NCI-H1105 (cell line): ENCODE data around the gene GOLGA2.
A peak's percentile ranks its signal among the peaks of the same experiment; 100 is the strongest.
"Not testable (repeated sequence)": the region's sequence is repeated elsewhere in the genome, so short reads cannot be mapped to it uniquely, and the experiment has no call there.

Experiments used
- DNase-seq: peaks from one replicate; lab custom pipeline; 2025; lab: John Stamatoyannopoulos, UW

GOLGA2 gene

DNA sequence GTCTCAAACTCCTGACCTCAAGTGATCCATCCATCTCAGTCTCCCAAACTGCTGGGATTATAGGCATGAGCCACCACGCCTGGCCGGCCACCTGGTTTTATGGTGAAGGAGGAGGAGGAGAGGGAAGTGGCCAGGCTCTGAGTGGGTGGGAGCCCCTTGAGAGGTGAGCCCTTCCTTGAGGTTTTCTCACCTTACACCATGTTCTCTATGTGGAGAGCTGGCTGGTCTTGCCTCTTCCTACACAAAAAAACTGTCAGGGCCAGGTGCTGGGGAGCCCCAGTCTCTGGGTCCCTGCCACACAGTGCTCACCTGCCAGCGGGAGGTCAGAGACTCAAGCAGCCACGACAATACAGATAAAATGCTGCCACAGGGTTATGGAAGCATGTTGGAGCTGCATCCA is 18.3 kb upstream of the GOLGA2 start:
- no peak for DNase-seq

DNA sequence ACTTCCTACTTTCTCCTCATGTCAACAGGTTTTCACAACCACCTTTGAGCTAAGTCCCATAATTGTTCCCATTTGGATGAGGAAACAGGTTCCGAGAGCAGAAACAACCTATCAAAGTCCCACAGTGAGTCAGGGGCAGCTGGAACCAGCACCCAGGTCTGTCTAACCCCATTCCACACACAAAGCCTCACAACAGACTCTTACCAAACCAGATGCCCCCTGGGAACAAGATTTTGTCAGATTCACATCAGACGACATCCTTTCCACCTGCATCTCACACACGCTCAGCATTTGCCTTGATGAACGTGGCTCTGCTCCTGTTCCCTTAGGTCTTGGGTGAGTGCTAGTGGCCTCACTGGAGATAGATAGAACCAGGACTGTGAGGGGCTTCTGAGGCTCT is 17.3 kb upstream of the GOLGA2 start:
- DNase-seq: no peak

DNA sequence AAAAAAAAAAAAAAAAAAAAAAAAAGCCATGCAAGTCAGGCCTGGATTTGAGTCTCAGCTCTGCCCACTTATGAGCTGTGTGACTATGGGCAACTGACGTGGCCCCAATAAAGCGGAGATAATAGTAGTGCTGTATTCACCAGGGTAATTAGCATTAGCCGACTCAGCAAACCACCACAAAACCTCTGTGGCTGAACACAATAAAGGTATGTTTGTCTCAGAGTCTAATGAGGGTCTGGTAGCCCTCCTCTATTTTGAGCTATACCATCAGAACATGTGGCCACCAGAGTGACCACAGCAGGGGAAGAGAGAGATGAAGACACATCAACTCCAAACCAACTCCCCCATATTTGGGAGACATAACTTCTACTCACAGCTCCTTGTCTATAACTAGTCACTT is 16.2 kb upstream of the GOLGA2 start:
- no peak for DNase-seq

DNA sequence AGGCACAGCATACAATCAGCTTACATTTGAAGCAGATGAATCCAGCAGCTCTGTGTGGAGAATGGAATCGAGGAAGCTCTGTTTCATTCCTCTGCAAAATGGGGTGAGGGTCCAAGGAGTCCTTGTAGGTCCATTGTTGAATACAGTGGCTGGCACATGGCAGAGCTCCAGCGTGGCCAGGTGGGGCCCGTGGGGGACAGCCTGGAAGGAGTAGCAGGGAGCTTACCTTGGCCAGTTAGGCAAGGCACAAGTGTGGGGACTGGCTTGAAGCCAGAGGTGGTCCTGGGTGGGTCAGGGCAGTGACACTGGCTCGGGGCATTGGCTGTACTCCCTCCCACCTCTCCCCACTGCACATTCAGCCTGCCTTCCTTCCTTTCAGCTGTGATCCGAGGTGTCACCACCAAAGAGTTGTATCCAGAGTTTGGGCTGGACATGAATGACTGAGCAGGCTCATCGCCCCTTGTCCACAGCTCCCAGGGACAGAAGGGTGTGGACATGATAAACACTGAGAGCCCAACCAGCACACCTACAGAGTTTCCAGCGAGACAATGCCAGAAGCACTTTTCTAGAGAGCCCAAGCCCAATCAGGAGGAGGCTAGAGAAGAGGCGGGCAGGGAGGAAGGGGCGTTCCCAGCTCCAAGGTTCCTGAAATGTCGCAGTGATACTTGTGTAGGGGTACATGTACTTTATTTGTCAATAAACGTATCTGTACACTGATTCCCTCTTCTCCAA is 12.6 kb upstream of the GOLGA2 start:
- DNase-seq: no peak

DNA sequence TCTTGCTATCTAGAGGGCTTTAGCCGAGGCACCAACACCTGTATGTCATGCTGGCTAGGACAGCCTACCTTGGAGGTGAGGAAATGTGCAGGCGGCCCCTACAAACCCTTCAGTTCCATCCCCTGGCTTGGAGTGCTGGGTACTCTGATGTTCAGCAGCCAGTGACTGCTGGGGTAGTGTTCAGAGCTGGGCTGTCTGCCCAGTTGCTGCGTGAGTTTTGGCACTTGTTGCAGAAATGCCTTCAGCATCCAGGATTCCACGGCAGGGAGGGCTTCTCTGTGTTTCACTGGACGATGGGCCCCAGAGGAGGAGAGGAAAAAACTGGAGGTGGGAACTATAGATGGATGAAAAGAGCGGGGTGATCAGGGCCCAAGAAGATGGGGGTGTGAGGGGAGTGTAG is 10.6 kb upstream of the GOLGA2 start:
- no peak for DNase-seq

DNA sequence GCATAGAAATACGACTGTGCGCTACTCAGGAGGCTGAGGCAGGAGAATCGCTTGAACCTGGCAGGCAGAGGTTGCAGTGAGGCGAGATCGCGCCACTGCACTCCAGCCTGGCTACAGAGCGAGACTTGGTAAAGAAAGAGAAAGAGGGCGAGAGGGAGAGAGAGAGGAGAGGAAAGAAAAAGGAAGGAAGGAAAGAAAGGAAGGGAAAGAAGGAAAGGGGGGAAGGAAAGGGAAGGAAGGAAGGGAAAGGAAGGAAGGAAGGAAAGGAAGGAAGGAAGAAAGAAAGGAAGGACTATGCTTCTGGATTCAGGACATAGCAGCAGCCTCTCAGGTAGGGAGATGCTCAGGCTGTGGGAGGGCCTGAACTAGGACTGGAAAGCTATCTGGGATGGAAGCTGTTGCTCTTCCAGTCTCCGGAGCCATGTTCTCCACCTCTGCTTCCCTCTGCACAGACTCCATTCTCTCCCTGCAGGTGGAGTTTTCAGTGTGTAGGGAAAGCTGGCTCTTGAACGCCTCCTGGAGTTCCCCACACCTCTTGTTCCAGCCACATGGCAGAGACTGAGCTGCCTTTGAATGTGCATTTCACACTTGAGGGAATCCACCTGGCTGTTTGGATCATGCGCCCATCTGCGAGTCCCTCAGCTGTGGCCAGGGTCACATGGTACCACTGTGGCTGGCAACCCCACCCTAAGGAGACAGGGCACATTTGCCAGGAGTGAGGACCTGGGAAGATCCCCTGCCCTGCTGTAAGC is 9.4 kb upstream of the GOLGA2 start:
- DNase-seq: no peak

DNA sequence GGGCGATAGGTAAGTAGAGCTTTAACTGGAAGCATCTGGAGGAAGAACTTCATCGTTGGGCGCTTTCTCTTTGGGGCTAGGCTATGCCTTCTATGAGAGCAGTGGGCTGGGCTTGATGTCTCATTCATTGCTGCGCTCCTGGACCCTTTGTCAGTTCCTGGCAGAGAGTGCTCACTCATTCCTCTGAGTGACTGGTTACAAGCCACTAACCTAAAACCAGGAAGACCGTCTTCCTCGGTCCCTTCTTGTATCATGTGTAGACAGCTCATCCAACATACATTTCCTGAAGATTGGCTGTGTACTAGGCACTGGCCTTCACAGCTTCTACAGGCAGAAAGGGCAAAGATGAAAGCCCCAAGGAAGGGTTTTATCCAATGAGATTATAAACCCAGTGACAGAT is 6.7 kb upstream of the GOLGA2 start:
- no peak for DNase-seq

DNA sequence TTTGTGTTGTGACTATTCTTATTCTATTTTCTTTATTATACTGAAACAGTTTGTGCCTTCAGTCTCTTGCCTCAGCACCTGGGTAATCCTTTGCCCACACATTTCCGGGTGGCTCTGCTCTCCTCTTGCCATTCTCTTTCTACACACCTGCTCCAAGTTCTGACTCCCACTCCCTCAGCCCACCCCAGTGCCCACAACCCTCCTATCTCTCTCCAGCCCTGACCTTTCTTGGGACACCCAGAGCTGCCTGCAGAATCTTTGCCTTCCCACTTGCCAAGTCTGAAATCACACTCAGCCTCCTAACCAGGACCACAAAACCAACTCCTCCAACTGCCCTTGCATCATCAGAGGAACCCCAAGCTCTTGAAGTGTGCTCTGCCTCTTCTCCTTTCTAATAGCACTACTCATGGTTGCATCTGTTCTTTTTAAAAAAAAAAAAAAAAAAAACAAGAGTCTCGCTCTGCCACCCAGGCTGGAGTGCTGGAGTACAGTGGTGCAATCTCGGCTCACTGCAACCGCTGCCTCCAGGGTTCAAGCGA is 4.3 kb upstream of the GOLGA2 start:
- DNase-seq: no peak

DNA sequence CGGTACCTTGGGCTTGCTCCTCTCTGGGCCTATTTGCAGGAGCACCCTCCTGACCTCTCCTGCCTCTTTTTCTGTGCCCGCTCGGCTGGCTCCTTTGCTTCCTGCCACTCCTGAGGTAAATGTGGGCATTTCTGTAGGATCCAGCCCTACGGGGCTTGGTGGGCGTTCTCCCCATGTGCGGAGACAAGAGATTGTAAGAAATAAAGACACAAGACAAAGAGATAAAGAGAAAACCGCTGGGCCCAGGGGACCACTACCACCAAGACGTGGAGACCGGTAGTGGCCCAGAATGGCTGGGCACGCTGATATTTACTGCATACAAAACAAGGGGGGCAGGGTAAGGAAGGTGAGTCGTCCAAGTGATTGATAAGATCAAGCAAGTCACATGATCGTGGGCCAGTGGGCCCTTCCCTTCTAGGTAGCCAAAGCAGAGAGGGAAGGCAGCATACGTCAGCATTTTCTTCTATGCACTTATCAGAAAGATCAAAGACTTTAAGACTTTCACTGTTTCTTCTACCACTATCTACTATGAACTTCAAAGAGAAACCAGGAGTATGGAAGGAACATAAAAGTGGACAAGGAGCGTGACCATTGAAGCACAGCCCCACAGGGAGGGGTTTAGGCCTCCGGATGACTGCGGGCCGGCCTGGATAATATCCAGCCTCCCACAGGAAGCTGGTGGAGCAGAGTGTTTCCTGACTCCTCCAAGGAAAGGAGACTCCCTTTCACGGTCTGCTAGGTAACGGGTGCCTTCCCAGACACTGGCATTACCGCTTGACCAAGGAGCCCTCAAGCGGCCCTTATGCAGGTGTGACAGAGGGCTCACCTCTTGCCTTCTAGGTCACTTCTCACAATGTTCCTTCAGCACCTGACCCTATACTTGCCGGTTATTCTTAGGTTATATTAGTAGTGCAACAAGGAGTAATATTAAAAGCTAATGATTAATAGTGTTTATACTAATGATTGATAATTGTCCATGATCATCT is 3.6 kb upstream of the GOLGA2 start:
- DNase-seq: not testable (repeated sequence)

DNA sequence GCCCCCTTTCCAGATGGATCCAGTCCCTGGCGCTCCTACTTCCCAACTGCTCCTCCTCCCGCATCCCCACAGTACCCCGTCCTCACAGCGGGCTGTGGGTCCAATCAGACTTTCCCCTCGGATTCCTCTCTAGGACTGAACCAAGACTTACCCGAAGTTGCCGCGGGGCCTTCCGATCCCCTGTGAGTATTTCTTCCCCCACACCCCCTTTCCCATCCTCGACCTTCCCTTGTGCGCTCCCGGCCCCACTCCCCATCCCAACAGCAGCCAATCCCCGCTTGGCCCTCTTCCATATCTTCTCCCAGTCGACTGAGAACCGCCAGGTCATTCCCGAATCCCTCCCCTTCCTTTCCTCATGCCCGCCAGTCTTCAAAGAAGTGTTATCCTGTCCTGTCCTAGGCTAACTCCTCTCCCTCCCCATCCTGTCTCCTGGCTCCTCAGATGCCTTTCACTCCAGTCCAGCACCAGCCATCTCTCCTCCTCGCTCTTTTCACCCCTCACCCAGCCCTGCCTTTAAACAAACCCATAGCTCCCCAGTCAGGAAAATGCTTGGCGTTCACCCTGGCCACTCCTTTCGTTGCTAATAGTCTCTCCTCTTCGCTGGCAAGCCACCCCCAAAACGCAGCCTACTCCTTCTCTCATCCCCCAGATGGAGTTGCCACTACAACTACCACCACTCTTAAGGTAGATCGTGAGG is 915 bp upstream of the GOLGA2 start:
- peak; percentile 5 for DNase-seq

DNA sequence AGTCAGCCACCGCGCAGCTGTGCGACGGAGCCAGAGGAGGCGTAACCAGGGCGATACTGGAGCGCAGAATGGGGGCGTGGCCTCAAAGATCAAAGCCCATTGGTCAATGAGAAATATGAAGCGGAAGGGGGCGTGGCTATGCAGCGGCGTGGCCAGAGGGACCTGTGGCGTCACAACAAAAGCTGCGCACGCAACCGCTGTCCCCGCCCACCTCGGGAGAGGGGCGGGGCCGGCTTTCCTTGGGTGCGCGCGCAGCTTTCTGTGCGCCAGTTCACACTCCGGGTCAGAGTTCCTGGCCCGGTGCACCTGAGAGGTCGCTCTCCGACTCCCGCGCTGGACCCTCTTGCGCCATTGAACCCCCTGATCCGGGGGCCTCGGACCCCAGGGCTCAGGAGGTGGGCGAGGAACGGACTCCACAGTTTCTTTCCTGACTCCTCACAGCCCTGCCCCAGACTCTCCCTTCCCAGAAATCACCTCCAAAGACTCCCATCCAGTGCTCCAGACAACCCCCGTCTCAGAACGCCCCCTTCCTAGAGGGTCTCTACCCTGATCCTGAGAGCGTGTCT is 284 bp upstream of the GOLGA2 start, which contains the start of gene SWI5:
Gene SWI5, plus strand, starts transcription at position 269 of the 566 bp plus-strand sequence.
- peak; percentile 98 for DNase-seq

DNA sequence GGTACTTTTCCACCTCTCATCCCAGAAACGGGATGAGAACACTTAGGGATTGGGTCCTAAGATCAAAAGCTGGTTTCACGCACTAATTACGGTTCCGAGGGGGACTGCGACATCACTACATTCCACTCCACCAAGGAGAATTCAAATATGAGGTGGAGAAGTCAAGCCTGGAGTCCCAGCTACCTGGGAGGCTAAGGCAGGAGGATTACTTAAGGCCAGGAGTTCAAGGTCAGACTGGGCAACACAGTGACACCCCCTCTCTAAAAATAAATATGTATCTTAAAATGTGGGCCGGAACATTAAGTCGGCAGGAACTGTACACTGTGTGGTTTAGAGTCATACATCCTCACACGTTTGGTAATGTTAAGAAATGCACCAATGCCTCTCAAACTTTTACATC is 1.6 kb downstream of the GOLGA2 start:
- no peak for DNase-seq

DNA sequence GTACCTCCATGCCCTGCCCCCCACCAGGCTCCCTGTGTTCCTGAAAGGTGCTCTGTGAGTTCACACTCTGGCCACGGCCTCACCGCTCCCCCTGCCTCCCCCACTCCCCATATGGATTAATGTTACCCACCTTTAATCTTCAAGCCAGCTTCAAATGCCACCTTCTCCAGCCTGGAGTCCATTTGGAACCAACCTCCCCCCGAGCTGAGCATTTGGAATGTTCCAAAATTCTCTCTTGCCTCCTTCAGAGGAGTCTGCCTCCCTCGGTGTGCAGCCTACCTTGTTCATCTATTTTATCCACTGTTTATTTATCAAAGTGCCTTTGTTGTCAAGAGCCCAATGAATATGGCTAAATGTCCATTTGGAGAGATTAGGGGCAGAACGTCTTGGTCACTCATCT is 4.3 kb downstream of the GOLGA2 start:
- no peak for DNase-seq

DNA sequence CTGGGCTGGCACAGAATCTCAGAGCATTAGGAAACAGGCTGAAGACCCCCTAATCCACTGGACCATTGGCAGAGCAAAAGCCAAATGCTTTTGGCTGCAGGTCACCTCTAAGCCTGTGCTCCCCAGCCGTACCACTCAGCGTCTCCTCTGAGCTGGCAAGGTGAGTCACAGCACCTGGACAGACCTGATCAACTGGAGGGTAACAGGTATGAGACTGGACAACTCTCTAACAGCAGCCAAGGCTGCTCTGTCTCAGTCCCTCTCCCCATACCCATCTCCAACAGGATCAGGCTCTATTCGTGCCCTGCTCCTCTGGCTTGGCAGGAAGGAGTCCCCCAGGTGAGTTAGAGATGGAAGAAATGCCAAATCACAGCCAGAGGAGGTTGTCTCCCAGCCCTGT is 4.7 kb downstream of the GOLGA2 start:
- DNase-seq: no peak

DNA sequence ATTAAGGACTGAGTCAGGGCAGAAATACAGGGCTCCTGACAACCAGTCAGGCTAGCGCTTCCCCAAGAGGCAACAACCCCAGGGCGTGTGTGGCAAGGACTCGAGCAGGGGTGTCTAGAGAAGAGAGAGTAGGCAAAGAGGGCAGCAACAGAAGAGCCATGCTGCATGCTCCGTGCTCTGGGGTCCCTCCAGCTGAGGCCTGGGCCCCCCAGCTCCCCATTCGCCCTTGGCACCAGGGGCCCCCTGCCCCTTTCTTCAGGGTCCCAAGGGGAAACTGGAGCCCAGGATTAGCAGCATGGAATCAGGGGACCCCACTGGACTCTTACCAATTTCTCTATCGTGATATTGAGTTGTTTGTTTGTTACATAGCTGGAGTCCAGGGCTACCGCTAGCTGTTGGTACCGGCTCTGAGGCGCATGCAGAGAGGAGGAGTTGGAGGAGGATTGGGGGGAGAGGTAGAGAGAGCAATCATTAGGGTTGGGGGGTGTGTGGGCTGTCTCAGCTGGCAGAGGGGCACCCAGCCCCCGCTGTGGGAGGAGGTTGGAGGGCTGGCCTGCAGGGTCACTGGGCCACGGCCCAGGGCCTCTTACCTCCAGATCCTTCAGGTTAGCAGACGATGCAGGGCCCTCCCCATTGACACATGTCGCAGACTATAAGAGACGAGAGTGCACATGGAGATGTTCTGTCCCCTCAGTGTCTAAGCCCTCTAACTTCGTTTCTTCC is 8.8 kb downstream of the GOLGA2 start:
- DNase-seq: no peak

DNA sequence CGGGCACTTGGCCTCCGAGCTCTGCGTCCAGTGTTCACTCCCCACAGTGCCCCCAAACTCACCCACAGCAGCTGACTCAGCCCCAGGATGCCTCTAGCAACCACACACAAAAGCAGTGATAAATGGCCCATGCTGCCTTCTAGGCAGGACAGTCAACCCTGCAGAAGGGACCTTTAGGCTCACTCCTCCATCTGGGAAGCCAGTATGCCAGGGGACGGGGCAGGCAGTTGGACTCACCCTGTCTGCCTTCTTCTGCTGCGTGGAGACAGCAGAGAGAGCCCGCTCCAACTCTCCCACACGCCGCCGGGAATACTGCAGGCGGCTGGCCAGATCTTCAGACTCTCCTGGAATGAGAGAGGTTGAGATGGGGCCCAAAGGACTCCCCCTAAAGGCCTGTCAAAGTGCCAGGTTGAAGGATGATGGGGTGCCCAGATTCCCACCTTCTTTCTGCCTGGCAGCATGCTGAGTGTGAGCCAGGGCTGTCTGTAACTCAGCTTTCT is 10.4 kb downstream of the GOLGA2 start:
- no peak for DNase-seq

DNA sequence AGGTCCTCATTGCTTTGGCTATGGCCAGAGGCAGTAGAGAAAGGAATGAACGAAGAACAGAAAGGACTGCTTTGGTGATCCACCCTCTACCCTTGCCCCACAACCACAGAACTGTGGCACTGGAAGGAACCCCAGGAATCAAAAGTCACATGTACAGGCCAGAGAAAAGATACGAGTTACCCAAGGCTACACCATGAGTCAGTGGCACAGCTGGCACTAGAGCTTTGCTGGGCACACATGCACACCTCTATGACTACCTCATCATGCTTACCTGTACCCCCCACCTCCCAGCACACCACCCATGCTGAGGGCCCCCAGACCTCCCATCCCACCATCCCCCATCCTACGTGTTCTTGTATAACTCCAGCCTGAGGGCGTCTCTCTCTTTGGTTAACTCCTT is 13.1 kb downstream of the GOLGA2 start:
- DNase-seq: no peak

DNA sequence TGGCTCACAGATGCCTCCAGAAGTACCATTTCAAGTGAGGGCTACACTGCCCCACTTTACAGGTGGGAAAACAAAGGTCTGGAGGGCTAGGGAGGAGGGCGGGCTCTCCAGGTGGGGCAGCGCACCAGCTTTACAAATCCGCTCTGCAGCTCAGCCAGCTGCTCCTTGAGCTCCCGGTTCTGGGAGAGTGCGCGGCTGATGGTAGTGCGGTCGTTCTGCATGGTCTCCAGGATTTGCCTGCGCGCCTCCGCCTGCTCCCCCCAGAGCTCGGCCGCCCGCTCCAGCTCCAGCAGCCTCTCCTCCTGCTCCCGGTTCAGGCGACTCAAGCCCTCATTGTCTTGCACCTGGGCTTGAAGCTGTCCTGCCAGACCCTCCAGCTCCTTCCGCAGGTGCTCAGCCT is 15.5 kb downstream of the GOLGA2 start:
- DNase-seq: no peak

DNA sequence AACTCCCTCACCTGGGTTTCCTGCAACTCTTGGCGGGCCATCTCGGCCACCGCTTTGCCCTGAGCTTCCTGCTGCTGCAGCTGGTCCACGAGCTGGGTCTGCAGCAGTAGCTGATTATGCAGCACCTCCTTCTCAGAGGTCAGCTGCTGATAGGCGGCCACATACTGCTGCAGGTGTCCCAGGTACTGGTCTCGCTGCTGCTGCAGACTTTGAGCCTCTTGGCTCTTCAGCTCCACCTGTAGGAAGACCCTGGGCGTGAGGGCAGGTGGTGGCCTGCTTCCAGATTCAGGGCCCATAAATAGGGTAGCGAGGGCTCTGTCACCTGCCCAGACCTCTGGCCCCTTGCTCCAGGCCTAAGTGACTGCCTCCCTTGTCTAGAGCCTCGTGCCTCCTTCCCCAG is 16.7 kb downstream of the GOLGA2 start:
- DNase-seq: no peak

DNA sequence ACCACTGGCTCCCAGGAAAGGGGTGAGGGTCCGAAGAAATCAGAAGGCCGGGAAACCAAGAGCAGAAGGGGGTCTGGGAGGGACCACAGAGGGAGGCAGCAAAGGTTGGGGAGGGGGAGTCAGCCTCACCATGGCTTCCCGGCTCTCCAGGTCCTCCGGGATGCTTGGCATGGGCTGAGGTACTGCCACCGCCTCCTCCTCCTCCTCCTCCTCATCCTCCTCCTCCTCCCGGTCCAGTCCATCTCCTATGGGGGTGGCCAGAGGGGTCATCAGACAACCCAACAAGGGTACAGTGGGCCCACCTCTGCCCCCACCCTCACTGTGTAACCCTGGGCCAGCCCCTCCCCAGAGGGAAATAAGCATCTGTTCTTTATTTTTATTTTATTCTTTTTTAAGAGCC is 17.5 kb downstream of the GOLGA2 start:
- no peak for DNase-seq
